D721Med (cell line): ENCODE results near the gene SORL1-AS1.

Experiments used
- DNase-seq: peaks from one replicate; pipeline ENCODE4 v3.0.0; 2011; ENCODE audit warnings: low spot score; ENCODE audit not compliant: insufficient read length
- FAIRE-seq: peaks from 2 replicates; lab custom pipeline; 2011; peaks lifted over from hg19 to GRCh38; lab: Jason Lieb, UNC
- CTCF ChIP-seq: IDR thresholded peaks from 2 replicates; pipeline ENCODE4 v1.5.1; 2012; ENCODE audit warnings: mild to moderate bottlenecking, control low read depth; ENCODE audit not compliant: insufficient read depth; ENCODE audit errors: missing control alignments

SORL1-AS1 gene

DNA sequence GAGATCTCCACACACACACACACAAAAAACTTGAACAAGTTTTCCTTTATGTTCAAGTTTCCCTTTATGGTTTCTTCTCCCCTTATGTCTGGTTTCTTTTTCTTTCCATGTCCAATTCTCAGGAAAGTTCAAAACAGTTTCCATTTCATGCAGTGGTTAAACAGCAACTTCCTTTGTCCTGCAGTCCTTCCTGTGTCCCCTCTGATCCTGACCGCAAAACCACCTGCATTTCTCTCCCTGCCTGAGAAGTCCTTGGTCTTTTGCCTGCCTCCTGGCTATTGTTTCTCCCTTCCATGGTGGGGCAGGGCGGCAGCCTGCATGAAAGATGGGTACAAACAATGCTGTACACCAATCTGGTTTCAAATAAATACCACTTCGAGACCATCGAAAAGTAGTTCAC is 58.9 kb downstream of the SORL1-AS1 start:
- no peak for FAIRE-seq
- TF ChIP-seq CTCF: no peak
- DNase-seq: no peak

GRCh38 chr11:121391914-121392313 is 60.9 kb downstream of the SORL1-AS1 start:
- DNase-seq: no peak
- no peak for TF ChIP-seq CTCF
- FAIRE-seq: no peak

DNA sequence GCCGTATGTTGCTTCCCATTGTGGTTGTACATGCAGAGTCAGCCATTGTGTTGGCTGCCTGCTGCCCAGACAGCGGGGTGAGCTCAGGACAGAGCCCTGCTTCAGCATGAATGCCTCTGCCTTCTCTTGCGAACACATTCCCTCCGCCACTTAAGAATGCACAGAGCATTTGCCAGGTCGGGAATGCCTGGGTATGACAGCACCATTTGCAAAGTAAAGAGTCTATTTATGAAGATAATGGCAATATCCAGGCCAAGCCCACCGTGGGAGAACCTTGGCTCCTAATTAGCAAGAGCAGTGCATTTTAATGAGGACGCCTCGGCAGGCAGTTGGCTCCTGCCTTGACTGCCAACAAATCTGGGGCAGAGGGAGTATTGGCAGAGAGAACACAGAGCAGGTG is 63.1 kb downstream of the SORL1-AS1 start:
- no peak for DNase-seq
- TF ChIP-seq CTCF: no peak
- no peak for FAIRE-seq
